Right lung (tissue), 5 donors: ENCODE measurements around the gene ZNF841. TPM values are rescaled to one million over a fixed set of nuclear protein-coding genes. Genes with fewer than 3 reads are reported as not detected.
"Not testable (repeated sequence)": the region's sequence is repeated elsewhere in the genome, so short reads cannot be mapped to it uniquely, and the experiment has no call there.

Source experiments
- DNase-seq, 2 donors: peaks; one replicate each; pipeline ENCODE4 v3.0.0-alpha.2; 2013
- polyA plus RNA-seq, 5 donors: library from polyadenylated mRNA; unstranded; fragments of 120-200 nt; gene quantifications; one replicate each; pipeline versions ENCODE4 v1.2.1 to v1.2.3, GENCODE V29; 2013; ENCODE audit warnings: inconsistent platforms in 1 of 5, low replicate concordance in 1 of 5; ENCODE audit not compliant: insufficient read length in 5 of 5, insufficient read depth in 1 of 5

Gene ZNF841
- polyA plus RNA-seq, 5 donors: 18.1 to 38.3 (median 30.5) TPM

- DNase-seq: no peak
Measured at GRCh38 chr19:52070496-52070895, 25.1 kb downstream of the ZNF841 start.

- DNase-seq: no peak
Measured at GRCh38 chr19:52069653-52070052, 25.9 kb downstream of the ZNF841 start.

- DNase-seq: no peak
Measured at GRCh38 chr19:52066258-52066863, 29.2 kb downstream of the ZNF841 start.

- no peak for DNase-seq
Measured at GRCh38 chr19:52065399-52065798, 30.2 kb downstream of the ZNF841 start.

DNA sequence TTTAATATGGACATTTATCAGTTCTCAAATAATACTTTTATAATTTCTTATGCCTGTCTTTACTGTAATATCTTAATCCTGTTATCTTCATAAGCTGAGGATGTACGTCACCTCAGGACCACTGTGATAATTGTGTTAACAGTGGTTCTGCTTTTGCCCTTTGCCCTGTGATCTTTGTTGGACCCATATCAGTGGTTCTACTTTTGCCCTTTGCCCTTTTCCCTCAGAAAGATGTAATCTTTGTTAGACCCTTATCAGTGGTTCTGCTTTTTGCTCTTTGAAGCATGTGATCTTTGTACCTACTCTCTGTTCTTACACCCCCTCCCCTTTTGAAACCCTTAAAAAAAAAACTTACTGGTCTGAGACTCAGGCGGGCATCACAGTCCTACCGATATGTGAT, 39.1 kb downstream of the ZNF841 start:
- DNase-seq: not testable (repeated sequence)

DNA sequence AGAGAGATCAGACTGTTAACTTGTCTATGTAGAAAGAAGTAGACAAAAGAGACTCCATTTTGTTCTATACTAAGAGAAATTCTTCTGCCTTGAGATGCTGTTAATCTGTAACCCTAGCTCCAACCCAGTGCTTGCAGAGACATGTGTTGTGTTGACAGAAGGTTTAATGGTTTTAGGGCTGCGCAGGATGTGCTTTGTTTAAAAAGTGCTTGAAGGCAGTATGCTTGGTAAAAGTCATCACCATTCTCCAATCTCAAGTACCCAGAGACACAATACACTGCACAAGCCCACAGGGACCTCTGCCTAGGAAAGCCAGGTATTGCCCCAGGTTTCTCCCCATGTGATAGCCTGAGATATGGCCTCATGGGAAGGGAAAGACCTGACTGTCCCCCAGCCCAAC, 43.8 kb downstream of the ZNF841 start:
- DNase-seq: not testable (repeated sequence)

DNA sequence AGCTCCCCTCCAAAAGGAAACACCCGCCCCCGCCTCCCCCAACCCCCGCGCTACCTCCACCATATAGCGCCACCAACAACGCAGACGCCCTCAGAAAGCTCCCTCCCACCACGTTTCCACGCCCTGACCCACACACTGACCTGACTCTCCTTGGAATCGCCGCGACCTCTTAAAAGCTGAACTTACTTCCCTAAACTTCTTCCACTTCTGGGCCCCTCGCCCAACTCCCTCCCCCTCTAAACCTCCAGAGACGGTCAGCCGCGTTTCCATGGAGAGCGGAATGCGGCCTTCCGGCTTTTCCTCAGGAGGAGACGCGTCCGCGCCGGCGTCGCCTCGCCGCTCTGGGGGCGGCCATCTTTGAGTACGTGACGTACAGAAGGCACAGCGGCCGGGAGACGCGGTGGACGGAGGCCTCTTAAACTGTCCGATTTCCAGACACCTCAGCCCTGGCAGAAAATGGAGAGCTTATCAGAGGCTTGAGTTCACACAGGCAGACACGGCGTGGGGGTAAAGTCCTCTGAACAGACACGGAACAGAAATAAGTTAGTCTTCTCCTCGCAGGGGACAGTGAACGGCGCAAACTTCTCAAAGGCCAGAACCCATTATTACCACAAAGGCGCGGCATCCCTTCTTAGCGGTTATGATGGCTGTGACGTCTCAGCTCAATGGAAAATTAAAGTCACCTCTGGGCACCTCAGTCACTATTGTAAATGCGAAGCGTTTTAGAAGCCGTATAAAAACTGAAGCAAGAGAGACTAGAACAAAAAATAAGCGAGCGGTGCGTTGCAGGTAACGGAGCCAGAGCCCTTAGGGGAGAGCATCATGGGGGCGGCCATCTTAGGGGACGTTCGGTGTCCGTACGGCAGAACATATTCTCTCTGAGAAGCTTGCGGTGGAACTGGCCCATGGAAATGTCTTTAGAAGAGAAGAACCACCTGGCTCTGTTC, 46.7 kb downstream of the ZNF841 start, which contains the start of gene ZNF432:
TSS of gene ZNF432 (minus strand) at position 284 of the 947 bp plus-strand sequence. CDS start 1,970 bp downstream, outside the sequence.
- peak; percentile 97 to 98 for DNase-seq

DNA sequence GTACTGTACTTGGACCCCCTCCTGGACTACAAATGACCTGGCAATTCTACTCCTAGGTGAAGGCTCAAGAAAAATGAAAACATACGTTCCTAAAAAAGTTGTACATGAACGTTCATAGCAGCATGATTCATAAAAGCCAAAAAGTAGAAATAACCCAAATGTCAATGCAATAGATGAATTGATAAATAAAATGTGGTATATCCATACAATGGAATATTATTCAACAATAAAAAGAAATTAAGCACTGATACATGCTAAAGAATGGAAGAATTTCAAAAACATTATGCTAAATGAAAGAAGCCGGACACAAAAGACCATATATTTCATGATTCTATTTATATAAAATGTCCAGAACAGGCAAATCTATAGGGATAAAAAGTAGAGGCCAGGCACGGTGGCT, 56.4 kb downstream of the ZNF841 start:
- DNase-seq: no peak

GRCh38 chr19:52034051-52034728, 61.4 kb downstream of the ZNF841 start:
- no peak for DNase-seq

DNA sequence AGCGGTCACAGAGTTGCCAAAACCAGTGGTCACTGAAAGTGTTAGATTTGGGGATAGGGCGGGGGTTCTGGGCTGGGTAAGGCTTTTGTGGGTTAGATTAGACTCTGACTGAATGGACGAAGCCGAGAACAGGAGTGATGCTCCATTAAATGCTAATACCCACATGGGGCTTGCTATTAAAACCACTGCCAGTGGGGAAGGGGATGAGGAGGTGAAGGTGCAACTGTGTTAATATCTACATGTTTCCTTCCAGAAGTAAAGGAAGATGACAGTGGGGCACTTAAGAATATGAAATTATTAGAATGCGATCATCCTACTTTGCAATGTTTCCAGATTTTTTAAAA, 66.8 kb downstream of the ZNF841 start:
- DNase-seq: no peak

- peak; percentile 92 to 93 for DNase-seq
Measured at GRCh38 chr19:52028027-52028779, 67.4 kb downstream of the ZNF841 start, which contains the start of gene ZNF614. Gene ZNF614 (minus strand): TSS chr19:52028379. CDS start chr19:52025745, 2,634 bp downstream.

GRCh38 chr19:52026255-52026990, 69.1 kb downstream of the ZNF841 start:
- not testable (repeated sequence) for DNase-seq

DNA sequence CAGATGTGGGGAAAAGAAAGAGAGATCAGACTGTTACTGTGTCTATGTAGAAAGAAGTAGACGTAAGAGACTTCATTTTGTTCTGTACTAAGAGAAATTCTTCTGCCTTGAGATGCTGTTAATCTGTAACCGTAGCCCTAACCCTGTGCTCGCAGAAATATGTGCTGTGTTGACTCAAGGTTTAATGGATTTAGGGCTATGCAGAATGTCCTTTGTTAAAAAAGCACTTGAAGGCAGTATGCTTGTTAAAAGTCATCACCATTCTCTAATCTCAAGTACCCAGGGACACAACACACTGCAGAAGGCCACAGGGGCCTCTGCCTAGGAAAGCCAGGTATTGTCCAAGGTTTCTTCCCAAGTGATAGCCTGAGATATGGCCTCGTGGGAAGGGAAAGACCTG, 71.1 kb downstream of the ZNF841 start:
- not testable (repeated sequence) for DNase-seq

DNA sequence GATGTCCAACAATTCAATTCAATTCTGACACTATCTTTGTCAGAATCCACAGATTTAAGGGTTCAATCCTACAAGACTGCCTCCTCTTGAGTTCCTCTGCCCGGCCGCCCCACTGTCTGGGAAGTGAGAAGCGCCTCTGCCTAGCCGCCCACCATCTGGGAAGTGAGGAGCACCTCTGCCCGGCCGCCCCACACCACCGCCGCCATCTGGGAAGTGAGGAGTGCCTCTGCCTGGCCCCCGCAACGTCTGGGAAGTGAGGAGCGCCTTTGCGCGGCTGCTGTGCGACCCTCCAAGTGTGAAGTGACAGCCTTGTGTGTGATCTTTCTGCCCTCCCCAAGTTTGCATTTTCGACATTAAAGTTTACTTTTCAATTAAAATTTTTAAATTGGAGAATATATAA, 73.4 kb downstream of the ZNF841 start:
- DNase-seq: no peak

DNA sequence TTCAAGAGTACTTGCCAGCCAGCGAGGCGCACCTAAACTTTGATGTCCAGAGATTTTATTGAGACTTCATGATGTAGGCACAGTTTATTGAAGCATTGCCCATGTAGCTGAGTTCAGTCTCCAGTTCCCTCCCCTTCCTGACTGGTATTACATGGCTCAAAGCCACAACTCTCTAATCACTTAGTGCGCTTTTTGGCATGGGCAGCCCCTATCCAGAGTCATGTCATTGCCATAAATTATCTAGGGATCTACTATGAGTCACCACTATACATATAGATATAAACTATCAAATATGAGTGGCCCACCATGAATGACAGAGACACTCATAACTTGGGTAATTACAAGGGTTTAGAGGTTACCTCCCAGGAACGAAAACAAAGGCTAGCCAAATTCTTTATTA, 75.1 kb downstream of the ZNF841 start:
- DNase-seq: no peak

Other genes with a start within 250 kb of the ZNF841 start
- 10 to 100 TPM; 33.0 to 49.5 (median 44.6) TPM for gene ZNF577, start 207.8 kb downstream of the ZNF841 start, polyA plus RNA-seq
- gene ZNF649, start 190.7 kb downstream of the ZNF841 start, polyA plus RNA-seq: 10 to 100 TPM; 20.7 to 30.7 (median 28.9) TPM
- gene ZNF613, start 168.3 kb downstream of the ZNF841 start, polyA plus RNA-seq: 10 to 100 TPM; 10.5 to 16.4 (median 13.7) TPM
- 10 to 100 TPM; 13.3 to 25.4 (median 21.4) TPM for gene ZNF350, start 108.9 kb downstream of the ZNF841 start, polyA plus RNA-seq
- gene ZNF615, start 87.6 kb downstream of the ZNF841 start, polyA plus RNA-seq: 10 to 100 TPM; 13.0 to 27.4 (median 25.8) TPM
- gene ZNF614, start 67.4 kb downstream of the ZNF841 start, polyA plus RNA-seq: 10 to 100 TPM; 13.5 to 24.3 (median 18.6) TPM
- 10 to 100 TPM; 17.9 to 29.1 (median 22.9) TPM for gene ZNF432, start 46.9 kb downstream of the ZNF841 start, polyA plus RNA-seq
- 10 to 100 TPM; 14.2 to 27.1 (median 24.0) TPM for gene ZNF616, start 44.2 kb upstream of the ZNF841 start, polyA plus RNA-seq
- 10 to 100 TPM; 14.8 to 24.2 (median 20.6) TPM for gene ZNF836, start 75.9 kb upstream of the ZNF841 start, polyA plus RNA-seq
- 100 to 1,000 TPM; 277 to 368 (median 317) TPM for gene PPP2R1A, start 94.3 kb upstream of the ZNF841 start, polyA plus RNA-seq
- gene ZNF766, start 173.8 kb upstream of the ZNF841 start, polyA plus RNA-seq: 10 to 100 TPM; 12.1 to 25.7 (median 20.1) TPM
- 10 to 100 TPM; 11.0 to 17.5 (median 14.6) TPM for gene ZNF480, start 201.4 kb upstream of the ZNF841 start, polyA plus RNA-seq
- 10 to 100 TPM in 4 of 5 donors, 1 to 10 TPM in 1; 7.5 to 13.2 (median 11.2) TPM for gene ZNF610, start 240.5 kb upstream of the ZNF841 start, polyA plus RNA-seq